Endodermal cell (in vitro differentiated cells): ENCODE measurements around the gene KRT38. TPM values are rescaled to one million over a fixed set of nuclear protein-coding genes. Genes with fewer than 3 reads are reported as not detected.

Experiments
- DNase-seq: peaks from one replicate; pipeline ENCODE4 v3.0.0-alpha.2; 2017
- H3K27ac ChIP-seq: 2 replicates; pipeline ENCODE4 v1.5.1; 2013; ENCODE audit warnings: mild to moderate bottlenecking, low read depth, low read length, moderate library complexity
- H3K27me3 ChIP-seq: 2 replicates; pipeline ENCODE4 v1.6.1; 2013; ENCODE audit warnings: mild to moderate bottlenecking, low read length, moderate library complexity; ENCODE audit not compliant: insufficient read depth, control insufficient read depth, poor library complexity, severe bottlenecking
- H3K36me3 ChIP-seq: 2 replicates; pipeline ENCODE4 v1.7.0; 2013; ENCODE audit warnings: mild to moderate bottlenecking, low read length, moderate library complexity; ENCODE audit not compliant: control insufficient read depth, insufficient read depth
- H3K4me1 ChIP-seq: one replicate; pipeline ENCODE4 v1.7.0; 2013; ENCODE audit warnings: low read length; ENCODE audit not compliant: control insufficient read depth, insufficient read depth
- H3K4me3 ChIP-seq: 2 replicates; pipeline ENCODE4 v1.5.1; 2013; ENCODE audit warnings: mild to moderate bottlenecking, low read length, moderate library complexity
- H3K9ac ChIP-seq: 2 replicates; pipeline ENCODE4 v1.6.1; 2013; ENCODE audit warnings: mild to moderate bottlenecking, low read length, moderate library complexity; ENCODE audit not compliant: poor library complexity, severe bottlenecking; ENCODE audit errors: extremely low read depth
- H3K9me3 ChIP-seq: 2 replicates; pipeline ENCODE4 v1.6.1; 2013; ENCODE audit warnings: mild to moderate bottlenecking, low read length, moderate library complexity; ENCODE audit not compliant: control insufficient read depth
- H3K27ac Mint-ChIP-seq: 2 replicates; pipeline ENCODE4 v1.8.0; 2020; ENCODE audit warnings: mixed read lengths
- H3K27me3 Mint-ChIP-seq: 2 replicates; pipeline ENCODE4 v1.8.0; 2021; ENCODE audit warnings: mild to moderate bottlenecking, mixed read lengths; ENCODE audit not compliant: insufficient read depth
- H3K36me3 Mint-ChIP-seq: 2 replicates; pipeline ENCODE4 v1.8.0; 2020; ENCODE audit warnings: low read depth, mixed read lengths
- H3K4me1 Mint-ChIP-seq: 2 replicates; pipeline ENCODE4 v1.8.0; 2020; ENCODE audit warnings: mixed read lengths
- H3K4me3 Mint-ChIP-seq: 2 replicates; pipeline ENCODE4 v1.8.0; 2020; ENCODE audit warnings: mild to moderate bottlenecking, moderate library complexity, mixed read lengths
- H3K9me3 Mint-ChIP-seq: 2 replicates; pipeline ENCODE4 v1.8.0; 2020; ENCODE audit warnings: mild to moderate bottlenecking, mixed read lengths
- WGBS, 2 experiments: methylation state at CpG; one replicate each; pipeline versions ENCODE4 v1.1.5 to v1.1.7; 2013; ENCODE audit warnings: missing lambda C conversion rate in 2 of 2, mixed read lengths in 1 of 2; ENCODE audit not compliant: insufficient coverage in 1 of 2, insufficient read length in 1 of 2; 5-methylcytosine and 5-hydroxymethylcytosine counted together
- total RNA-seq, 2 donors: library from RNA; stranded (reverse); fragmentation: NEBNext Ultra II Directional in 1 of 2; extraction: Animal tissue kit (Norgen Biotek cat#: 25700) in 1 of 2; gene quantifications; 2 replicates in 1 of 2; 3 replicates in 1 of 2; pipeline ENCODE4 v1.2.1, GENCODE V29; 2021
- TF ChIP-seq, protein P1 (sequence below): fragments of 200-600 bp; sonication (generic); conservative IDR thresholded peaks from 2 replicates; pipeline ENCODE4 v1.5.0; 2021; ENCODE audit warnings: antibody characterized with exemption, mild to moderate bottlenecking

The KRT38 gene
- total RNA-seq, 2 donors from 2014 or later, result not detected

DNA sequence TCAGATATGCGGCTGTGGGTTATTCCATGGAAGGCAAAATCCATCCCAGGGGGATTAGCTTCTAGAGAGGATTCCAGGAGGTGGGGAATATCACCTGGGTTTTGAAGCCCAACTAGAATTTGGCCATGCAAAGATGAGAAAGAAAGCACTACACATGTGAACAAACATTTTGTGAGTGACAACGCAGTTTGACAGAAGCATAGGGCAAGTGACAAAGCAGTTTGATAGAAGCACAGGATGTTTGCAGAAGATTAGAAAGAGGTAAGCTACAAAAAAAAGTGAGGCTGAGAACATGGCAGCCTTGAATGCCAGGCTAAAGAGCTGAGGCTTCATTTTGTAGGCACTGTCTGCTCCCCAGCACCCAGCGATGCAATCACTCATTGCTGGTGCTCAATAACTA, 12.3 kb upstream of the KRT38 start:
- H3K4me3 ChIP-seq, result no peak overlapping the region
- Mint-ChIP-seq H3K4me3 (no peak overlapping the region), H3K36me3 (no peaks in the 10 kb centered on the region), H3K9me3 (peaks cover 18% of the 10 kb centered on the region), H3K27ac (no peak overlapping the region), H3K27me3 (peaks cover 18% of the 10 kb centered on the region), H3K4me1 (no peaks in the 10 kb centered on the region)
- H3K27ac ChIP-seq, result no peak overlapping the region
- TF ChIP-seq, protein P1, sequence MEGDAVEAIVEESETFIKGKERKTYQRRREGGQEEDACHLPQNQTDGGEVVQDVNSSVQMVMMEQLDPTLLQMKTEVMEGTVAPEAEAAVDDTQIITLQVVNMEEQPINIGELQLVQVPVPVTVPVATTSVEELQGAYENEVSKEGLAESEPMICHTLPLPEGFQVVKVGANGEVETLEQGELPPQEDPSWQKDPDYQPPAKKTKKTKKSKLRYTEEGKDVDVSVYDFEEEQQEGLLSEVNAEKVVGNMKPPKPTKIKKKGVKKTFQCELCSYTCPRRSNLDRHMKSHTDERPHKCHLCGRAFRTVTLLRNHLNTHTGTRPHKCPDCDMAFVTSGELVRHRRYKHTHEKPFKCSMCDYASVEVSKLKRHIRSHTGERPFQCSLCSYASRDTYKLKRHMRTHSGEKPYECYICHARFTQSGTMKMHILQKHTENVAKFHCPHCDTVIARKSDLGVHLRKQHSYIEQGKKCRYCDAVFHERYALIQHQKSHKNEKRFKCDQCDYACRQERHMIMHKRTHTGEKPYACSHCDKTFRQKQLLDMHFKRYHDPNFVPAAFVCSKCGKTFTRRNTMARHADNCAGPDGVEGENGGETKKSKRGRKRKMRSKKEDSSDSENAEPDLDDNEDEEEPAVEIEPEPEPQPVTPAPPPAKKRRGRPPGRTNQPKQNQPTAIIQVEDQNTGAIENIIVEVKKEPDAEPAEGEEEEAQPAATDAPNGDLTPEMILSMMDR, result no peak
- no peaks in the 10 kb centered on the region for H3K36me3 ChIP-seq
- 94 to 95% methylated on average over 3 of the region's 3 CpGs for WGBS, 2 experiments
- H3K9ac ChIP-seq, result no peak overlapping the region
- peaks cover 15% of the 10 kb centered on the region for H3K9me3 ChIP-seq
- no peak for DNase-seq
- H3K4me1 ChIP-seq, result no peaks in the 10 kb centered on the region
- H3K27me3 ChIP-seq, result peaks cover 19% of the 10 kb centered on the region

DNA sequence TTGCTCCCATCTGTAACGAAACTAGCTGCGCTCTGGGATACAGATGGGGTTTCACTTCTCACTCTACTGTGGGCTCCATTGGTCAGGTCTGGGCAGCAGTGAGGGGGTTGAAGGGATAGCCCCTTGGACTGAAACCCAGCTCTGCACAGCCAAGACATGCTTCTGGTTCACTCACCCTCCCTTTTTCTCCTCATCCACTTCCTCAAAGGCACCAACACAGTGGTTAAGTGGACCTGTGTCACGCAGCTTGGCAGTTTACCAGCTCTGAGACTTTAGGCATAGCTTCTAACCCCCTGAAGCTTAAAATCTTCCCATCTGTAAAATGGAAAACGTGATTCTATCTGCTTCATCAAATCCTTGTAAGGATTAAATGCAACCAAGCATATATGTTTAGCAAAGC, 11.5 kb upstream of the KRT38 start:
- peaks cover 11% of the 10 kb centered on the region for H3K27me3 ChIP-seq
- no peak overlapping the region for H3K9ac ChIP-seq
- Mint-ChIP-seq H3K9me3 (peaks cover 18% of the 10 kb centered on the region), H3K4me1 (no peaks in the 10 kb centered on the region), H3K4me3 (no peak overlapping the region), H3K27ac (no peak overlapping the region), H3K27me3 (peaks cover 17% of the 10 kb centered on the region), H3K36me3 (no peaks in the 10 kb centered on the region)
- no peaks in the 10 kb centered on the region for H3K4me1 ChIP-seq
- no peak overlapping the region for H3K27ac ChIP-seq
- no peak for DNase-seq
- H3K36me3 ChIP-seq, result no peaks in the 10 kb centered on the region
- no peak overlapping the region for H3K4me3 ChIP-seq
- peaks cover 15% of the 10 kb centered on the region for H3K9me3 ChIP-seq
- WGBS, 2 experiments, result 67 to 69% methylated on average over 3 to 4 of the region's 4 CpGs
- TF ChIP-seq, protein P1, result no peak

DNA sequence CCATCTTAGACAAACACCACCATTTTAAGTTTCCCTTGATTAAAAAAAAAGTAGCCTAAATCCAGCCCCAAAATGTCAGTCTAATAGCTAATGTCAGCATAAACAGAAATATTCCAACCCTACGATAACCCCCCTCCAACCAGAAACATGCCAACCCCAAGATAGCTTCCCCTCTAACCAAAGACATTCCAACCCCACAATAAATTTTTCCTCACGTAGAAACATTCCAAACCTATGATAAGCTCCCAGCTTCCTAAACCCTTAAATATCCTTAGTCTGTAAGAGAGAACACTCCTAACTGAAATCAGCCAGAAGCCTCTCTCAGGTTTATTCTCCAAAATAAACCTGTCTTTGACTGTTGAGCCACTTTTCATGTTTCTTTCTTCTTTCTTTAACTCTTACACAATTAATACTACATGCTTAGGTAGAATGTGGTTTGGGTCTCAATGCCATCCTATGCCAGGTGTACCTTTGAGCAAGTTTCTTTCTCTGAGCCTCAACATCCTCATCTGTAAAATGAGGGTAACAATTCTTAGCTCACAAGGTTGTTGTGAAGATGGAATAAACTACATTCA, 10.5 kb upstream of the KRT38 start:
- peaks cover 18% of the 10 kb centered on the region for H3K9me3 Mint-ChIP-seq
- DNase-seq, result no peak
- no peaks in the 10 kb centered on the region for H3K36me3 Mint-ChIP-seq
- H3K4me1 ChIP-seq, result no peaks in the 10 kb centered on the region
- H3K9ac ChIP-seq, result no peak overlapping the region
- H3K4me3 ChIP-seq, result no peak overlapping the region
- peaks cover 15% of the 10 kb centered on the region for H3K9me3 ChIP-seq
- H3K27ac Mint-ChIP-seq, result no peak overlapping the region
- WGBS, 2 experiments, result 89% methylated on average over 2 of the region's 2 CpGs; no CpG with 5 or more reads in 1 of the 2 experiments
- no peaks in the 10 kb centered on the region for H3K4me1 Mint-ChIP-seq
- H3K36me3 ChIP-seq, result no peaks in the 10 kb centered on the region
- peaks cover 8% of the 10 kb centered on the region for H3K27me3 ChIP-seq
- TF ChIP-seq, protein P1, result no peak
- H3K4me3 Mint-ChIP-seq, result no peak overlapping the region
- peaks cover 17% of the 10 kb centered on the region for H3K27me3 Mint-ChIP-seq
- no peak overlapping the region for H3K27ac ChIP-seq
